A549 treated with AZD2906 at 1 μM for 4 hours (cell line): Measurements from ENCODE around the gene NPC2. TPM values are rescaled to one million over a fixed set of nuclear protein-coding genes. Genes with fewer than 3 reads are reported as not detected.

Source experiments
- total RNA-seq: library from RNA; stranded (reverse); fragments of 200-300 nt; extraction: Qiagen RNA extraction; gene quantifications from 5 replicates; pipeline ENCODE4 v1.2.3, GENCODE V29; 2022

Gene NPC2
- total RNA-seq, result 217 to 345 TPM (median 234 TPM) in 5 replicates

DNA sequence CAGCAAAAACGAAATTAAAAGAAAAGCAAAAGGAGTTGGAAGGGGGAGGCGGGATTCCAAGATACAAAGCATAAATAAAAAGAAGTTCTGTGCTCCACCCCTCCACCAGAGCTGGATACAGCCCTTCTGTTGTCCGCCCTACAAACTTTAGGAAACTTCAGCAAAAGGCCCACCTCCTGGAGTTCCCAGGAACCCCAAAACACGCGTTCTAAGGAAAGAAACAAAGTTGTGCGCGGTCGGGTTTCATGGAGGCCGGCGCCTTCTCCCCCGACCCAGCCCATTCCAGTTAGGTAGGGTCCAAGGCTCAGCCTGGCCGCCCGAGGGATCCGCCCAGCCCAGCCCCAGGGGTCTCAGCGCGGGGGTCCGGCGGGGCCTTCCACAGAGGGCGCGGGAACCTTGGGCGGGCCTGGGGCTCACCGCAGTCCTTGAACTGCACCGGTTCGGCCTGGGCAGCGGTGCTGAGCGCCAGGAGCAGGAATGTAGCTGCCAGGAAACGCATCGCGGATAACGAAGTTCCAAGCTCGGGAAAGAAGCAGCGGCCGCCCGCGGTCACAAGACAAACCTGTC lies at the start of gene NPC2:
Gene NPC2, minus strand, starts transcription at position 530 of the 567 bp plus-strand sequence. Its CDS starts 31 bp downstream, at position 499.

GRCh38 chr14:74493343-74494261 lies 497 bp upstream of the NPC2 start, which contains the start of gene ISCA2:
TSS of gene ISCA2 (plus strand) at chr14:74493765. CDS start at chr14:74493775, 10 bp downstream.

Other genes with a start within 250 kb of the NPC2 start
- 25.4 to 33.5 TPM (median 30.0 TPM) in 5 replicates for gene ABCD4, start 190.4 kb downstream of the NPC2 start, total RNA-seq
- 0.02 to 0.03 TPM in 2 of 5 replicates, not detected in the others for gene VRTN, start 144.8 kb downstream of the NPC2 start, total RNA-seq
- gene SYNDIG1L, start 67.1 kb downstream of the NPC2 start, total RNA-seq, result 0.03 TPM in 1 of 5 replicates, not detected in the others
- 32.2 to 45.1 TPM (median 40.5 TPM) in 5 replicates for gene ISCA2, start 460 bp upstream of the NPC2 start, total RNA-seq
- gene LTBP2, start 118.9 kb upstream of the NPC2 start, total RNA-seq, result 7.8 to 11.4 TPM (median 10.0 TPM) in 5 replicates
- 20.7 to 24.3 TPM (median 23.4 TPM) in 5 replicates for gene AREL1, start 219.8 kb upstream of the NPC2 start, total RNA-seq
- 40.8 to 64.4 TPM (median 42.8 TPM) in 5 replicates for gene FCF1, start 219.8 kb upstream of the NPC2 start, total RNA-seq